DOHH2 (cell line): ENCODE data around the gene SLC41A1.

ENCODE experiments used
- EZH2phosphoT487 ChIP-seq: fragments of 200-600 bp; sonication (generic); IDR thresholded peaks from 2 replicates; pipeline ENCODE4 v1.6.1; 2017; ENCODE audit warnings: borderline replicate concordance, mild to moderate bottlenecking, antibody characterized with exemption, low read length, moderate library complexity, mixed read lengths
- TF ChIP-seq, protein P1 (sequence below): fragments of 200-600 bp; sonication (generic); IDR thresholded peaks from one replicate; pipeline ENCODE4 v1.5.1; 2014; ENCODE audit warnings: antibody characterized with exemption, mild to moderate bottlenecking, low read depth, low read length; ENCODE audit not compliant: poor library complexity, severe bottlenecking

DNA sequence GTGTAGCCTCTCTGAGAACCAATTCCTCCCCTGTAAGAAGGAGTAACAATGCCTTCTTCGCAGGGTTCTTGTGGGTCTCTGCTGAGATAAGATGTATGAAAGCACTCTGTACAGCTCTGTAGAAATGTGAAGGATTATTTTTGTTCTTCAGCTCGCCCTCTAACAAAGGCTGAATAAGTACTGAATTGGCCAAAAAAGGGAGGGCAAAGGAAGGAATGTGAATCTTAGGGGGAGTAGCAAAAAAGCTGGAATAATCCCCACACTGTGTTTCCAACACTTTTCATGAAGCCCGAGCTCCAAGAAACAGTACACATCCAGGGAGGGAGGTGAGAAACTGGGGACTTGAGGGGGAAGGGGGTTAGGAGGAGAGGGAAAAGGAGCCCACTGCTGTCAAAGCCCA, 14.0 kb upstream of the SLC41A1 start:
- TF ChIP-seq, protein P1, sequence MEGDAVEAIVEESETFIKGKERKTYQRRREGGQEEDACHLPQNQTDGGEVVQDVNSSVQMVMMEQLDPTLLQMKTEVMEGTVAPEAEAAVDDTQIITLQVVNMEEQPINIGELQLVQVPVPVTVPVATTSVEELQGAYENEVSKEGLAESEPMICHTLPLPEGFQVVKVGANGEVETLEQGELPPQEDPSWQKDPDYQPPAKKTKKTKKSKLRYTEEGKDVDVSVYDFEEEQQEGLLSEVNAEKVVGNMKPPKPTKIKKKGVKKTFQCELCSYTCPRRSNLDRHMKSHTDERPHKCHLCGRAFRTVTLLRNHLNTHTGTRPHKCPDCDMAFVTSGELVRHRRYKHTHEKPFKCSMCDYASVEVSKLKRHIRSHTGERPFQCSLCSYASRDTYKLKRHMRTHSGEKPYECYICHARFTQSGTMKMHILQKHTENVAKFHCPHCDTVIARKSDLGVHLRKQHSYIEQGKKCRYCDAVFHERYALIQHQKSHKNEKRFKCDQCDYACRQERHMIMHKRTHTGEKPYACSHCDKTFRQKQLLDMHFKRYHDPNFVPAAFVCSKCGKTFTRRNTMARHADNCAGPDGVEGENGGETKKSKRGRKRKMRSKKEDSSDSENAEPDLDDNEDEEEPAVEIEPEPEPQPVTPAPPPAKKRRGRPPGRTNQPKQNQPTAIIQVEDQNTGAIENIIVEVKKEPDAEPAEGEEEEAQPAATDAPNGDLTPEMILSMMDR: no peak
- no peak for TF ChIP-seq EZH2phosphoT487
